GM12892 (cell line): Measurements from ENCODE around the gene SYT14.

Experiments
- POLR2A ChIP-seq: IDR thresholded peaks from 2 replicates; pipeline ENCODE4 v1.6.1; 2011; ENCODE audit warnings: low read depth, low read length, control low read depth
- POLR2AphosphoS5 ChIP-seq: IDR thresholded peaks from 2 replicates; pipeline ENCODE4 v1.6.1; 2011; ENCODE audit warnings: low read depth, low read length, control low read depth

- TF ChIP-seq POLR2AphosphoS5 = no peak
- TF ChIP-seq POLR2A = no peak
These were observed 10.1 kb downstream of the SYT14 start for GRCh38 chr1:209948155-209948554.
